HCT116 (cell line): Measurements from ENCODE around the gene DCHS2. TPM values are rescaled to one million over a fixed set of nuclear protein-coding genes. Genes with fewer than 3 reads are reported as not detected.

ENCODE experiments used
- ATAC-seq: fragments of 200-7000 bp; cut with Tn5 transposase; 2 replicates; pipeline ENCODE4 v1.9.1; 2020; ENCODE audit warnings: mild to moderate bottlenecking, moderate library complexity
- BruUV-seq: library from RNA; stranded (reverse); fragments of 400-500 nt; replicated peaks from 2 replicates; lab custom pipeline; 2021; lab: Mats Ljungman, UMichigan
- CTCF ChIA-PET: fragments of 300-600 bp; sonication (Branson Sonifier 250); formaldehyde crosslinking; loops from one replicate; lab custom pipeline; 2021; ENCODE audit warnings: antibody characterized with exemption; lab: Charles Lee
- POLR2A ChIA-PET: fragments of 300-600, 350-600 bp; sonication (Branson Sonifier 250); formaldehyde crosslinking; loops from one replicate; lab custom pipeline; 2021; ENCODE audit warnings: antibody characterized with exemption; lab: Charles Lee
- RAD21 ChIA-PET, 2 experiments: fragments of 300-600 bp; sonication (Branson Sonifier 250); formaldehyde crosslinking; loops; one replicate each; lab custom pipeline; 2023; ENCODE audit warnings: low total read pairs in 2 of 2; ENCODE audit not compliant: uncharacterized antibody in 2 of 2, unreplicated experiment in 2 of 2, low non-redundant PET in 1 of 2; lab: Charles Lee
- DNase-seq: peaks from one replicate; pipeline ENCODE4 v3.0.0-alpha.2; 2010; ENCODE audit warnings: low read depth, low spot score
- H2AFZ ChIP-seq: fragments of 200-600 bp; shearing (Covaris generic), sonication (generic); 2 replicates; pipeline ENCODE4 v1.6.1; 2017; ENCODE audit warnings: low read depth, mixed run types, mixed read lengths, antibody characterized with exemption, low read length; ENCODE audit not compliant: poor library complexity, severe bottlenecking
- H3K27ac ChIP-seq: 2 replicates; pipeline ENCODE4 v1.5.1; 2012; ENCODE audit warnings: low read depth, low read length
- H3K27me3 ChIP-seq: fragments of 200-600 bp; sonication (generic); 2 replicates; pipeline ENCODE4 v1.6.1; 2016; ENCODE audit warnings: mixed run types, low read length, mixed read lengths; ENCODE audit not compliant: insufficient read depth
- H3K36me3 ChIP-seq, 2 experiments: fragments of 200-500 bp in 1 of 2; fragments of 200-600 bp in 1 of 2; sonication (Bioruptor generic) in 1 of 2; sonication (generic) in 1 of 2; 2 replicates each; pipeline versions ENCODE4 v1.5.1 to v1.6.1; 2014 to 2016; ENCODE audit warnings: low read length in 2 of 2, inconsistent platforms in 1 of 2, mixed read lengths in 1 of 2, mixed run types in 1 of 2; ENCODE audit not compliant: insufficient read depth in 2 of 2, control insufficient read depth in 1 of 2
- H3K4me1 ChIP-seq, 2 experiments: fragments of 200-600 bp in 1 of 2; sonication (generic) in 1 of 2; 2 replicates each; pipeline versions ENCODE4 v1.5.1 to v1.6.1; 2012 to 2017; ENCODE audit warnings: low read length in 2 of 2, inconsistent platforms in 1 of 2, mild to moderate bottlenecking in 1 of 2, mixed read lengths in 1 of 2, mixed run types in 1 of 2, moderate library complexity in 1 of 2; ENCODE audit not compliant: insufficient read depth in 2 of 2, control insufficient read depth in 1 of 2
- H3K4me2 ChIP-seq: fragments of 200-600 bp; sonication (generic); 2 replicates; pipeline ENCODE4 v1.6.1; 2017; ENCODE audit warnings: mixed run types, low read length, mixed read lengths
- H3K4me3 ChIP-seq, 2 experiments: fragments of 200-600 bp in 1 of 2; sonication (generic) in 1 of 2; replicated peaks in 1 of 2; 2 replicates each; pipeline ENCODE4 v1.5.1; 2011 to 2016; ENCODE audit warnings: low read length in 2 of 2, control low read depth in 1 of 2, low read depth in 1 of 2, mild to moderate bottlenecking in 1 of 2, mixed read lengths in 1 of 2, mixed run types in 1 of 2
- H3K79me2 ChIP-seq: fragments of 200-600 bp; sonication (generic); 2 replicates; pipeline ENCODE4 v1.6.1; 2017; ENCODE audit warnings: mild to moderate bottlenecking, mixed run types, low read length, moderate library complexity, mixed read lengths; ENCODE audit not compliant: insufficient read depth
- H3K9ac ChIP-seq: fragments of 200-600 bp; sonication (generic); 2 replicates; pipeline ENCODE4 v1.6.1; 2016; ENCODE audit warnings: low read length, mixed read lengths
- H3K9me2 ChIP-seq: fragments of 200-600 bp; sonication (generic), shearing (Covaris generic); 2 replicates; pipeline ENCODE4 v1.6.1; 2017; ENCODE audit warnings: mixed run types, mild to moderate bottlenecking, moderate library complexity; ENCODE audit not compliant: insufficient read depth
- H3K9me3 ChIP-seq, 2 experiments: fragments of 200-500 bp in 1 of 2; fragments of 200-600 bp in 1 of 2; sonication (Bioruptor generic) in 1 of 2; sonication (generic) in 1 of 2; 2 replicates each; pipeline ENCODE4 v1.6.1; 2014 to 2017; ENCODE audit warnings: low read length in 2 of 2, mixed read lengths in 2 of 2, inconsistent platforms in 1 of 2, low read depth in 1 of 2, mild to moderate bottlenecking in 1 of 2, mixed run types in 1 of 2, moderate library complexity in 1 of 2; ENCODE audit not compliant: control insufficient read depth in 1 of 2, insufficient read depth in 1 of 2
- H4K20me1 ChIP-seq: fragments of 200-600 bp; sonication (generic), shearing (Covaris generic); 2 replicates; pipeline ENCODE4 v1.6.1; 2017; ENCODE audit warnings: mixed run types, mild to moderate bottlenecking, moderate library complexity; ENCODE audit not compliant: insufficient read depth
- CEBPB ChIP-seq: IDR thresholded peaks from 2 replicates; pipeline ENCODE4 v1.6.1; 2012; ENCODE audit warnings: low read depth
- CTCF ChIP-seq, 3 experiments: fragments of 200-600 bp in 1 of 3; sonication (generic) in 1 of 3; IDR thresholded peaks in 2 of 3; conservative IDR thresholded peaks in 1 of 3; 2 replicates each; pipeline ENCODE4 v1.5.1; 2012 to 2017; ENCODE audit warnings: low read depth in 2 of 3, low read length in 2 of 3, antibody characterized with exemption in 1 of 3, borderline replicate concordance in 1 of 3, control low read depth in 1 of 3, mild to moderate bottlenecking in 1 of 3, mixed read lengths in 1 of 3, mixed run types in 1 of 3, moderate library complexity in 1 of 3; ENCODE audit not compliant: insufficient read depth in 1 of 3
- EGR1 ChIP-seq: IDR thresholded peaks from 2 replicates; pipeline ENCODE4 v1.6.1; 2012; ENCODE audit warnings: low read depth
- EZH2 ChIP-seq: fragments of 200-600 bp; sonication (generic); IDR thresholded peaks from 2 replicates; pipeline ENCODE4 v1.6.1; 2017; ENCODE audit warnings: antibody characterized with exemption, mixed run types
- EZH2phosphoT487 ChIP-seq: fragments of 200-600 bp; IDR thresholded peaks from 2 replicates; pipeline ENCODE4 v1.6.1; 2018; ENCODE audit warnings: antibody characterized with exemption, borderline replicate concordance
- POLR2A ChIP-seq: IDR thresholded peaks from 2 replicates; pipeline ENCODE4 v1.7.0; 2011; ENCODE audit warnings: borderline replicate concordance; ENCODE audit not compliant: insufficient read depth, insufficient read length; ENCODE audit errors: extremely low read depth
- SP1 ChIP-seq: IDR thresholded peaks from 2 replicates; pipeline ENCODE4 v1.6.1; 2012; ENCODE audit warnings: low read depth
- TCF7L2 ChIP-seq: IDR thresholded peaks from 2 replicates; pipeline ENCODE4 v1.7.0; 2011; ENCODE audit warnings: borderline replicate concordance, inconsistent platforms; ENCODE audit not compliant: insufficient read depth, insufficient read length; ENCODE audit errors: extremely low read depth
- ZBTB33 ChIP-seq: IDR thresholded peaks from 2 replicates; pipeline ENCODE4 v1.6.1; 2011; ENCODE audit warnings: mild to moderate bottlenecking, low read length, moderate library complexity; ENCODE audit not compliant: insufficient replicate concordance; ENCODE audit errors: extremely low read depth
- ZNF274 ChIP-seq: fragments of 200-500 bp; sonication (Bioruptor generic); IDR thresholded peaks from 2 replicates; pipeline ENCODE4 v1.6.1; 2014; ENCODE audit warnings: mild to moderate bottlenecking, low read depth, low read length, inconsistent platforms
- intact Hi-C: fragments of 100-400 bp; cut with micrococcal nuclease; formaldehyde crosslinking; loops from 2 replicates; pipeline ENCODE4 v1.10.0; 2022
- total RNA-seq: library from RNA; stranded (reverse); gene quantifications from one replicate; pipeline ENCODE4 v1.2.1, GENCODE V29; 2021; ENCODE audit not compliant: unreplicated experiment

DCHS2 gene
- total RNA-seq, 1 experiment from 2014 or later, result 0.05 TPM

GRCh38 chr4:154341448-154341847 lies 150.2 kb downstream of the DCHS2 start:
- DNase-seq (no peak), ATAC-seq (no peak)
- Histone ChIP-seq H3K4me1 (no peaks in the 10 kb centered on the region), H3K27ac (no peak overlapping the region), H2AFZ (no peak overlapping the region), H3K9me2 (no peaks in the 10 kb centered on the region), H3K9me3 (no peaks in the 10 kb centered on the region), H3K27me3 (no peaks in the 10 kb centered on the region), H3K36me3 (no peaks in the 10 kb centered on the region), H3K4me2 (no peak overlapping the region), H3K9ac (no peak overlapping the region), H4K20me1 (no peaks in the 10 kb centered on the region), H3K4me3 (no peak overlapping the region), H3K79me2 (no peaks in the 10 kb centered on the region)
- ChIA-PET CTCF (no interaction called here), POLR2A (no interaction called here), RAD21 (no interaction called here)
- intact Hi-C loops, result no loop called here
- TF ChIP-seq CTCF (IDR thresholded peaks at IDR 0.05 in 2 of 3, conservative IDR thresholded peaks at IDR 0.05 in 1 of 3; ENCODE audit: borderline replicate concordance in 1 of 3, insufficient read depth in 1 of 3, low read depth in 2 of 3, low read length in 2 of 3), result no peak
- no peak for TF ChIP-seq TCF7L2
- no peak for TF ChIP-seq EZH2phosphoT487
- TF ChIP-seq ZBTB33, result no peak
- no peak for TF ChIP-seq ZNF274
- no peak for TF ChIP-seq EGR1
- TF ChIP-seq CEBPB, result no peak
- no peak for TF ChIP-seq SP1
- TF ChIP-seq EZH2, result no peak
- TF ChIP-seq POLR2A, result no peak
- BruUV-seq, result no TSS peak
